ENCODE measurements around the gene MAPT.
"Not testable (repeated sequence)": the region's sequence is repeated elsewhere in the genome, so short reads cannot be mapped to it uniquely, and the experiment has no call there.

The MAPT gene

DNA sequence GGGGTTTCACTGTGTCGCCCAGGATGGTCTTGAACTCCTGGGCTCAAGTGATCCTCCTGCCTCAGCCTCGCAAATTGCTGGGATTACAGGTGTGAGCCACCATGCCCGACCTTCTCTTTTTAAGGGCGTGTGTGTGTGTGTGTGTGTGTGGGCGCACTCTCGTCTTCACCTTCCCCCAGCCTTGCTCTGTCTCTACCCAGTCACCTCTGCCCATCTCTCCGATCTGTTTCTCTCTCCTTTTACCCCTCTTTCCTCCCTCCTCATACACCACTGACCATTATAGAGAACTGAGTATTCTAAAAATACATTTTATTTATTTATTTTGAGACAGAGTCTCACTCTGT, 108.6 kb downstream of the MAPT start:
- H3K9me3 ChIP-seq (ENCODE audit: control insufficient read depth, low read length) = no peaks in the 10 kb centered on the region

DNA sequence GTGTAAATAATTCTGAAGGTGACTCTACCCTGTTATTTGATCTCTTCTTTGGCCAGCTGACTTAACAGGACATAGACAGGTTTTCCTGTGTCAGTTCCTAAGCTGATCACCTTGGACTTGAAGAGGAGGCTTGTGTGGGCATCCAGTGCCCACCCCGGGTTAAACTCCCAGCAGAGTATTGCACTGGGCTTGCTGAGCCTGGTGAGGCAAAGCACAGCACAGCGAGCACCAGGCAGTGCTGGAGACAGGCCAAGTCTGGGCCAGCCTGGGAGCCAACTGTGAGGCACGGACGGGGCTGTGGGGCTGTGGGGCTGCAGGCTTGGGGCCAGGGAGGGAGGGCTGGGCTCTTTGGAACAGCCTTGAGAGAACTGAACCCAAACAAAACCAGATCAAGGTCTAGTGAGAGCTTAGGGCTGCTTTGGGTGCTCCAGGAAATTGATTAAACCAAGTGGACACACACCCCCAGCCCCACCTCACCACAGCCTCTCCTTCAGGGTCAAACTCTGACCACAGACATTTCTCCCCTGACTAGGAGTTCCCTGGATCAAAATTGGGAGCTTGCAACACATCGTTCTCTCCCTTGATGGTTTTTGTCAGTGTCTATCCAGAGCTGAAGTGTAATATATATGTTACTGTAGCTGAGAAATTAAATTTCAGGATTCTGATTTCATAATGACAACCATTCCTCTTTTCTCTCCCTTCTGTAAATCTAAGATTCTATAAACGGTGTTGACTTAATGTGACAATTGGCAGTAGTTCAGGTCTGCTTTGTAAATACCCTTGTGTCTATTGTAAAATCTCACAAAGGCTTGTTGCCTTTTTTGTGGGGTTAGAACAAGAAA, 109.8 kb downstream of the MAPT start:
- Histone ChIP-seq H3K9me3 (ENCODE audit: control insufficient read depth, low read length) (no peaks in the 10 kb centered on the region), H3K9ac (ENCODE audit: low read length) (no peak overlapping the region), H3K27me3 (ENCODE audit: control insufficient read depth, insufficient read depth, low read length) (no peaks in the 10 kb centered on the region), H3K4me3 (ENCODE audit: low read length) (no peak overlapping the region), H3K36me3 (ENCODE audit: control insufficient read depth, insufficient read depth, low read length) (no peaks in the 10 kb centered on the region), H3K4me1 (ENCODE audit: control insufficient read depth, insufficient read depth, low read length) (peaks cover 10% of the 10 kb centered on the region)

More for the DNA sequence above, 108.6 kb downstream of the MAPT start:
- no peak overlapping the region for H3K4me3 ChIP-seq (ENCODE audit: low read length)
- peaks cover 10% of the 10 kb centered on the region for H3K4me1 ChIP-seq (ENCODE audit: control insufficient read depth, insufficient read depth, low read length)
- H3K27me3 ChIP-seq (ENCODE audit: control insufficient read depth, insufficient read depth, low read length) = no peaks in the 10 kb centered on the region
- no peak overlapping the region for H3K9ac ChIP-seq (ENCODE audit: low read length)
- no peaks in the 10 kb centered on the region for H3K36me3 ChIP-seq (ENCODE audit: control insufficient read depth, insufficient read depth, low read length)

GRCh38 chr17:46006082-46006481, 111.7 kb downstream of the MAPT start:
- not testable (repeated sequence) for H3K9me3 ChIP-seq (ENCODE audit: control insufficient read depth, low read length); H3K9ac ChIP-seq (ENCODE audit: low read length); H3K36me3 ChIP-seq (ENCODE audit: control insufficient read depth, insufficient read depth, low read length); H3K27me3 ChIP-seq (ENCODE audit: control insufficient read depth, insufficient read depth, low read length); H3K4me3 ChIP-seq (ENCODE audit: low read length)
- peaks cover 10% of the 10 kb centered on the region for H3K4me1 ChIP-seq (ENCODE audit: control insufficient read depth, insufficient read depth, low read length)

DNA sequence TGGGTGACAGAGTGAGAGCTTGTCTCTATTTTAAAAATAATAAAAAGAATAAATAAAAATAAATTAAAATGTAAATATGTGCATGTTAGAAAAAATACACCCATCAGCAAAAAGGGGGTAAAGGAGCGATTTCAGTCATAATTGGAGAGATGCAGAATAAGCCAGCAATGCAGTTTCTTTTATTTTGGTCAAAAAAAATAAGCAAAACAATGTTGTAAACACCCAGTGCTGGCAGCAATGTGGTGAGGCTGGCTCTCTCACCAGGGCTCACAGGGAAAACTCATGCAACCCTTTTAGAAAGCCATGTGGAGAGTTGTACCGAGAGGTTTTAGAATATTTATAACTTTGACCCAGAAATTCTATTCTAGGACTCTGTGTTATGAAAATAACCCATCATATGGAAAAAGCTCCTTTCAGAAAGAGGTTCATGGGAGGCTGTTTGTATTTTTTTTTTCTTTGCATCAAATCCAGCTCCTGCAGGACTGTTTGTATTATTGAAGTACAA, 113.2 kb downstream of the MAPT start:
- H3K4me3 ChIP-seq (ENCODE audit: low read length) = no peak overlapping the region
- peaks cover 10% of the 10 kb centered on the region for H3K4me1 ChIP-seq (ENCODE audit: control insufficient read depth, insufficient read depth, low read length)
- H3K27me3 ChIP-seq (ENCODE audit: control insufficient read depth, insufficient read depth, low read length) = no peaks in the 10 kb centered on the region
- H3K9me3 ChIP-seq (ENCODE audit: control insufficient read depth, low read length) = no peaks in the 10 kb centered on the region
- H3K36me3 ChIP-seq (ENCODE audit: control insufficient read depth, insufficient read depth, low read length) = no peaks in the 10 kb centered on the region
- no peak overlapping the region for H3K9ac ChIP-seq (ENCODE audit: low read length)

DNA sequence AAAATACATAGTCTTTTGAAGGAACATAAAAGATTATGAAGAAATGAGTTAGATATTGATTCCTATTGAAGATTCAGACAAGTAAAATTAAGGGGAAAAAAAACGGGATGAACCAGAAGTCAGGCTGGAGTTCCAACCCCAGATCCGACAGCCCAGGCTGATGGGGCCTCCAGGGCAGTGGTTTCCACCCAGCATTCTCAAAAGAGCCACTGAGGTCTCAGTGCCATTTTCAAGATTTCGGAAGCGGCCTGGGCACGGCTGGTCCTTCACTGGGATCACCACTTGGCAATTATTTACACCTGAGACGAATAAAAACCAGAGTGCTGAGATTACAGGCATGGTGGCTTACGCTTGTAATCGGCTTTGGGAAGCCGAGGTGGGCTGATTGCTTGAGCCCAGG, 114.2 kb downstream of the MAPT start:
- Histone ChIP-seq H3K9me3 (ENCODE audit: control insufficient read depth, low read length) (no peaks in the 10 kb centered on the region), H3K9ac (ENCODE audit: low read length) (no peak overlapping the region), H3K36me3 (ENCODE audit: control insufficient read depth, insufficient read depth, low read length) (no peaks in the 10 kb centered on the region), H3K4me1 (ENCODE audit: control insufficient read depth, insufficient read depth, low read length) (peaks cover 7% of the 10 kb centered on the region), H3K27me3 (ENCODE audit: control insufficient read depth, insufficient read depth, low read length) (no peaks in the 10 kb centered on the region), H3K4me3 (ENCODE audit: low read length) (no peak overlapping the region)

- Histone ChIP-seq H3K4me1 (ENCODE audit: control insufficient read depth, insufficient read depth, low read length) (no peaks in the 10 kb centered on the region), H3K9ac (ENCODE audit: low read length) (no peak overlapping the region), H3K27me3 (ENCODE audit: control insufficient read depth, insufficient read depth, low read length) (no peaks in the 10 kb centered on the region), H3K9me3 (ENCODE audit: control insufficient read depth, low read length) (no peaks in the 10 kb centered on the region), H3K4me3 (ENCODE audit: low read length) (no peak overlapping the region), H3K36me3 (ENCODE audit: control insufficient read depth, insufficient read depth, low read length) (no peaks in the 10 kb centered on the region)
Observed at GRCh38 chr17:46009681-46010596, 115.6 kb downstream of the MAPT start.

DNA sequence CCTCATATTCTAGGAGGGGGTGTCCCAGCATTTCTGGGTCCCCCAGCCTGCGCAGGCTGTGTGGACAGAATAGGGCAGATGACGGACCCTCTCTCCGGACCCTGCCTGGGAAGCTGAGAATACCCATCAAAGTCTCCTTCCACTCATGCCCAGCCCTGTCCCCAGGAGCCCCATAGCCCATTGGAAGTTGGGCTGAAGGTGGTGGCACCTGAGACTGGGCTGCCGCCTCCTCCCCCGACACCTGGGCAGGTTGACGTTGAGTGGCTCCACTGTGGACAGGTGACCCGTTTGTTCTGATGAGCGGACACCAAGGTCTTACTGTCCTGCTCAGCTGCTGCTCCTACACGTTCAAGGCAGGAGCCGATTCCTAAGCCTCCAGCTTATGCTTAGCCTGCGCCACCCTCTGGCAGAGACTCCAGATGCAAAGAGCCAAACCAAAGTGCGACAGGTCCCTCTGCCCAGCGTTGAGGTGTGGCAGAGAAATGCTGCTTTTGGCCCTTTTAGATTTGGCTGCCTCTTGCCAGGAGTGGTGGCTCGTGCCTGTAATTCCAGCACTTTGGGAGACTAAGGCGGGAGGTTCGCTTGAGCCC, 116.3 kb downstream of the MAPT start:
- Histone ChIP-seq H3K4me3 (ENCODE audit: low read length) (no peak overlapping the region), H3K27me3 (ENCODE audit: control insufficient read depth, insufficient read depth, low read length) (no peaks in the 10 kb centered on the region), H3K4me1 (ENCODE audit: control insufficient read depth, insufficient read depth, low read length) (no peaks in the 10 kb centered on the region), H3K9me3 (ENCODE audit: control insufficient read depth, low read length) (no peaks in the 10 kb centered on the region), H3K9ac (ENCODE audit: low read length) (no peak overlapping the region), H3K36me3 (ENCODE audit: control insufficient read depth, insufficient read depth, low read length) (no peaks in the 10 kb centered on the region)

DNA sequence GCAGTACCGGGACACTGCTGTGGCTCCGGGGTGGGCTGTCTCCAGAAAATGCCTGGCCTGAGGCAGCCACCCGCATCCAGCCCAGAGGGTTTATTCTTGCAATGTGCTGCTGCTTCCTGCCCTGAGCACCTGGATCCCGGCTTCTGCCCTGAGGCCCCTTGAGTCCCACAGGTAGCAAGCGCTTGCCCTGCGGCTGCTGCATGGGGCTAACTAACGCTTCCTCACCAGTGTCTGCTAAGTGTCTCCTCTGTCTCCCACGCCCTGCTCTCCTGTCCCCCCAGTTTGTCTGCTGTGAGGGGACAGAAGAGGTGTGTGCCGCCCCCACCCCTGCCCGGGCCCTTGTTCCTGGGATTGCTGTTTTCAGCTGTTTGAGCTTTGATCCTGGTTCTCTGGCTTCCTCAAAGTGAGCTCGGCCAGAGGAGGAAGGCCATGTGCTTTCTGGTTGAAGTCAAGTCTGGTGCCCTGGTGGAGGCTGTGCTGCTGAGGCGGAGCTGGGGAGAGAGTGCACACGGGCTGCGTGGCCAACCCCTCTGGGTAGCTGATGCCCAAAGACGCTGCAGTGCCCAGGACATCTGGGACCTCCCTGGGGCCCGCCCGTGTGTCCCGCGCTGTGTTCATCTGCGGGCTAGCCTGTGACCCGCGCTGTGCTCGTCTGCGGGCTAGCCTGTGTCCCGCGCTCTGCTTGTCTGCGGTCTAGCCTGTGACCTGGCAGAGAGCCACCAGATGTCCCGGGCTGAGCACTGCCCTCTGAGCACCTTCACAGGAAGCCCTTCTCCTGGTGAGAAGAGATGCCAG, 117.6 kb downstream of the MAPT start:
- no peaks in the 10 kb centered on the region for H3K9me3 ChIP-seq (ENCODE audit: control insufficient read depth, low read length)
- no peaks in the 10 kb centered on the region for H3K36me3 ChIP-seq (ENCODE audit: control insufficient read depth, insufficient read depth, low read length)
- H3K4me1 ChIP-seq (ENCODE audit: control insufficient read depth, insufficient read depth, low read length) = no peaks in the 10 kb centered on the region
- no peaks in the 10 kb centered on the region for H3K27me3 ChIP-seq (ENCODE audit: control insufficient read depth, insufficient read depth, low read length)
- no peak overlapping the region for H3K4me3 ChIP-seq (ENCODE audit: low read length)
- no peak overlapping the region for H3K9ac ChIP-seq (ENCODE audit: low read length)

DNA sequence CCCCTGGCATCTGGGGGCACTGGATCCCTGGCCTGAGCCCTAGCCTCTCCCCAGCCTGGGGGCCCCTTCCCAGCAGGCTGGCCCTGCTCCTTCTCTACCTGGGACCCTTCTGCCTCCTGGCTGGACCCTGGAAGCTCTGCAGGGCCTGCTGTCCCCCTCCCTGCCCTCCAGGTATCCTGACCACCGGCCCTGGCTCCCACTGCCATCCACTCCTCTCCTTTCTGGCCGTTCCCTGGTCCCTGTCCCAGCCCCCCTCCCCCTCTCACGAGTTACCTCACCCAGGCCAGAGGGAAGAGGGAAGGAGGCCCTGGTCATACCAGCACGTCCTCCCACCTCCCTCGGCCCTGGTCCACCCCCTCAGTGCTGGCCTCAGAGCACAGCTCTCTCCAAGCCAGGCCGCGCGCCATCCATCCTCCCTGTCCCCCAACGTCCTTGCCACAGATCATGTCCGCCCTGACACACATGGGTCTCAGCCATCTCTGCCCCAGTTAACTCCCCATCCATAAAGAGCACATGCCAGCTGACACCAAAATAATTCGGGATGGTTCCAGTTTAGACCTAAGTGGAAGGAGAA, 118.2 kb downstream of the MAPT start:
- H3K4me3 ChIP-seq (ENCODE audit: low read length) = no peak overlapping the region
- no peaks in the 10 kb centered on the region for H3K9me3 ChIP-seq (ENCODE audit: control insufficient read depth, low read length)
- no peaks in the 10 kb centered on the region for H3K36me3 ChIP-seq (ENCODE audit: control insufficient read depth, insufficient read depth, low read length)
- no peaks in the 10 kb centered on the region for H3K4me1 ChIP-seq (ENCODE audit: control insufficient read depth, insufficient read depth, low read length)
- H3K9ac ChIP-seq (ENCODE audit: low read length) = no peak overlapping the region
- H3K27me3 ChIP-seq (ENCODE audit: control insufficient read depth, insufficient read depth, low read length) = no peaks in the 10 kb centered on the region

DNA sequence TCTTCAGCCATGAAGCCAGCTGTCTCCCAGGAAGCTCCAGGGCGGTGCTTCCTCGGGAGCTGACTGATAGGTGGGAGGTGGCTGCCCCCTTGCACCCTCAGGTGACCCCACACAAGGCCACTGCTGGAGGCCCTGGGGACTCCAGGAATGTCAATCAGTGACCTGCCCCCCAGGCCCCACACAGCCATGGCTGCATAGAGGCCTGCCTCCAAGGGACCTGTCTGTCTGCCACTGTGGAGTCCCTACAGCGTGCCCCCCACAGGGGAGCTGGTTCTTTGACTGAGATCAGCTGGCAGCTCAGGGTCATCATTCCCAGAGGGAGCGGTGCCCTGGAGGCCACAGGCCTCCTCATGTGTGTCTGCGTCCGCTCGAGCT, 118.8 kb downstream of the MAPT start:
- H3K27me3 ChIP-seq (ENCODE audit: control insufficient read depth, insufficient read depth, low read length) = no peaks in the 10 kb centered on the region
- no peaks in the 10 kb centered on the region for H3K9me3 ChIP-seq (ENCODE audit: control insufficient read depth, low read length)
- H3K4me3 ChIP-seq (ENCODE audit: low read length) = no peak overlapping the region
- H3K4me1 ChIP-seq (ENCODE audit: control insufficient read depth, insufficient read depth, low read length) = no peaks in the 10 kb centered on the region
- H3K36me3 ChIP-seq (ENCODE audit: control insufficient read depth, insufficient read depth, low read length) = no peaks in the 10 kb centered on the region
- H3K9ac ChIP-seq (ENCODE audit: low read length) = no peak overlapping the region

GRCh38 chr17:46013502-46014165, 119.3 kb downstream of the MAPT start:
- no peaks in the 10 kb centered on the region for H3K36me3 ChIP-seq (ENCODE audit: control insufficient read depth, insufficient read depth, low read length)
- no peaks in the 10 kb centered on the region for H3K27me3 ChIP-seq (ENCODE audit: control insufficient read depth, insufficient read depth, low read length)
- no peak overlapping the region for H3K9ac ChIP-seq (ENCODE audit: low read length)
- H3K9me3 ChIP-seq (ENCODE audit: control insufficient read depth, low read length) = no peaks in the 10 kb centered on the region
- H3K4me3 ChIP-seq (ENCODE audit: low read length) = no peak overlapping the region
- H3K4me1 ChIP-seq (ENCODE audit: control insufficient read depth, insufficient read depth, low read length) = no peaks in the 10 kb centered on the region
